ENCODE data around the gene CREG2.

CREG2 gene

DNA sequence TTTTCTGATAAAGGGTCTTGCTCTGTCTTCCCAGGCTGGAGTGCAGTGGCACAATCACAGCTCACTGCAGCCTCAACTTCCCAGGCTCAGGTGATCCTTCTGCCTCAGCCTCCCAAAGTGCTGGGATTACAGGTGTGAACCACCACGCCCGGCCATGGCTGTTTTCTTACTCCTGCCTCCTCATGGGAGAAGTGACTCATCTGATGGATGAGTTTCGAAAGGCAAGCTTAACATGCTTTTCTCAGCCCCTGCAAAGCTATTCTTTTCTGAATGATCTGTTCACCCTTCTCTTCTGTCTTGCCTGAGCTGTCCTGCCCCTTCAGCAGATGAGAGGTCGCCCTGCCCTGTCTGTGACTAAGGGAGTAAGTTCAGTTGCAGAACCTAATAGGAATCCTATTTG lies 929 bp upstream of the CREG2 start:
- H3K9me3 ChIP-seq (ENCODE audit: insufficient read depth, low read depth, low read length) = no peaks in the 10 kb centered on the region
- H3K36me3 ChIP-seq (ENCODE audit: insufficient read depth, low read depth, low read length) = no peaks in the 10 kb centered on the region
- no peak overlapping the region for H3K9ac ChIP-seq (ENCODE audit: low read depth, low read length)
- H3K4me3 ChIP-seq (ENCODE audit: low read length) = no peak overlapping the region
- no peak overlapping the region for H3K27ac ChIP-seq (ENCODE audit: low read length)
- peaks cover 53% of the 10 kb centered on the region for H3K27me3 ChIP-seq (ENCODE audit: insufficient read depth, low read length)
- no peaks in the 10 kb centered on the region for H3K4me1 ChIP-seq (ENCODE audit: insufficient read depth, low read length)

DNA sequence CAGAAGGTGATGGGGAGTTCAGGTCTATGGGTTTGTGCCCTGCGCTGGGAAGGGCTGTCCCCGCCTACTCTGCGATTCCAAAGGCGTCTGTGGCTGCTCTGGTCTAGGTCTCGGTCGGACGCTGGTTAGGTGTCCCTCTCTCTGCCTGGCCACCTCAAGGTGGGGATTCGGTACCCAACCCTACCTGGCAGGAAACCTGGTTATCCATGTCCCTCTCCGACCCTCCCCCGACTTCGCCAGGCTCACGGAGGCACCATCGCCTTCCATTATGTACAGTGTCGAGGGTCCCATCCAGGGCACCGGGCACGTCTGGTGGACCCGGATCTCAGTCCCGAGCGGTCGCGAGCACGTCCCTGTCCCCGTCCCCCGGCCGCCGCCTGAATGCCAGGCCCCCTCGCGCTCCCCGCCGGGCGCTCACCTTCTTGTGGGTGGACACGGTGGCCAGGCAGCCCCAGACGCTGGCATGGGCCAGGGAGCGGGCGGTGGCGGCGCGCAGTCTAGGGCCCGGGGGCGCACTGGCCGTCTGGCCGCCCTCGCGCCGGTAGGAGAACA lies 628 bp downstream of the CREG2 start:
- peaks cover 4% of the 10 kb centered on the region; the same call in 1 of the 2 replicates for H3K4me1 ChIP-seq (ENCODE audit: insufficient read depth, low read length)
- peaks cover 53% of the 10 kb centered on the region for H3K27me3 ChIP-seq (ENCODE audit: insufficient read depth, low read length)
- no peak overlapping the region for H3K9ac ChIP-seq (ENCODE audit: low read depth, low read length)
- peak overlapping the region; percentile 74 for H3K4me3 ChIP-seq (ENCODE audit: low read length)
- no peak overlapping the region for H3K27ac ChIP-seq (ENCODE audit: low read length)
- H3K36me3 ChIP-seq (ENCODE audit: insufficient read depth, low read depth, low read length) = no peaks in the 10 kb centered on the region
- H3K9me3 ChIP-seq (ENCODE audit: insufficient read depth, low read depth, low read length) = no peaks in the 10 kb centered on the region

DNA sequence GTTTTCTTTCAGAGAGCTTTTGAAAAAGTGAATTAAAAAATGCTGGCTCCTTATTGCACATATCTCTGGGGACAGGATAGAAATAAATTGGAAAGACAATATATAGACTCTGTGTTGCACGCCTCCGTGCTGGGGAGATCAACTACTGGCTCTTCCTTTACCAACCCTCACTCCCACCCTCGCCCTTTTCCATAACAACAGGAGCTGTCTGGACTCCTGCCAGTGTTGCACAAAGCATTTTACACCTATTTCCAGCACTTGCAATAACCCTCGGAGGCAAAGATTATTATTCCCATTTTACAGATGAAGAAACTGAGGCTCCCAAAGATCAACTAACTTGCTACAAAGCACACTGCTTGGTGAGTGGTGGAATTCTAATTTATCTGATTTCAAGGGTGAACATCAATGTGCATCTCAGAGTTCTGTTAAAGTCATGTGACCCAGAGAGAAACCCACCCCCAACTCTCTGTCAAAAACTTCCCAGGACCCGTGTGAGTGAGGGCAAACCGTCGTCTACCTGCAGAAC lies 4.2 kb downstream of the CREG2 start:
- Histone ChIP-seq H3K4me3 (ENCODE audit: low read length) (no peak overlapping the region), H3K27me3 (ENCODE audit: insufficient read depth, low read length) (peaks cover 39% of the 10 kb centered on the region), H3K9ac (ENCODE audit: low read depth, low read length) (no peak overlapping the region), H3K9me3 (ENCODE audit: insufficient read depth, low read depth, low read length) (no peaks in the 10 kb centered on the region), H3K4me1 (ENCODE audit: insufficient read depth, low read length) (peaks cover 4% of the 10 kb centered on the region; the same call in 1 of the 2 replicates), H3K27ac (ENCODE audit: low read length) (no peak overlapping the region), H3K36me3 (ENCODE audit: insufficient read depth, low read depth, low read length) (no peaks in the 10 kb centered on the region)

DNA sequence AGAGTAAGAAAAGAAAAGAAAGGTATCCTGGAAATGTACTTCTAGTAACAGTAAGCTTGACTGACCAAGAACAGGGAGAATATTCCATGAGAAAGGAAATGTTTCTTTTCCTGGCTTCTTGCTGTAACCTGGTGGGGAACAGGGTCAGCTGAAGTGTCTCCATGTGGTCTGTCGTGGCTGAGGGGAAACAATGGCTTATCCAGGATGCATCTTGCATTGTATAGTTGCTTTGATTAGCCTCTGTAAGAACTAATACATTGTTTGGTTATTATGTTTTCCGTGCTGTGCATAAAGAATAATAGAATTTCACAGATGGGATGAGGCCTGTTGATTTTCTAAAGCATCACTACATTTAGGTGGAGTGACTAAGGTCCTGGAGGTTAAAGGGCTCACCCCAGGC lies 4.9 kb downstream of the CREG2 start:
- no peaks in the 10 kb centered on the region for H3K36me3 ChIP-seq (ENCODE audit: insufficient read depth, low read depth, low read length)
- H3K4me1 ChIP-seq (ENCODE audit: insufficient read depth, low read length) = peaks cover 4% of the 10 kb centered on the region; the same call in 1 of the 2 replicates
- no peak overlapping the region for H3K27ac ChIP-seq (ENCODE audit: low read length)
- H3K9me3 ChIP-seq (ENCODE audit: insufficient read depth, low read depth, low read length) = no peaks in the 10 kb centered on the region
- no peak overlapping the region for H3K9ac ChIP-seq (ENCODE audit: low read depth, low read length)
- no peak overlapping the region for H3K4me3 ChIP-seq (ENCODE audit: low read length)
- H3K27me3 ChIP-seq (ENCODE audit: insufficient read depth, low read length) = peaks cover 33% of the 10 kb centered on the region

DNA sequence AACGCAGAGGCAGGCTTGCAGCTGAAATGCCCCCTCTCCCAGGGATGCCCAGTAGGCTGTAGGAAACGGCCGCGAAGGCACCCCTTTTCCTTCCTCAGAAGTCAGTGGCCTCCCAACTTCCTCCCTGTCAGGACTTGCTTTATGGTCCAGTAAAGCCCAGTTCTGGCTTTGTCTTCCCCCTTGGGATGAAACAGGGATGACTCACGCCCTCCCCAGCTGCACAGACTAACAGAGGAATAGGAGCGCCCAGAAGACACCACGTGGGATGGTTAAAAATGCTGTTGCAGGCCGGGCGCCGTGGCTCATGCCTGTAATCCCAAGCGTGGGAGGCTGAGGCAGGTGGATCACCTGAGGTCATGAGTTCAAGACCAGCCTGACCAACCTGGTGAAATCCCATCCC lies 6.9 kb downstream of the CREG2 start:
- peaks cover 4% of the 10 kb centered on the region; the same call in 1 of the 2 replicates for H3K4me1 ChIP-seq (ENCODE audit: insufficient read depth, low read length)
- H3K9ac ChIP-seq (ENCODE audit: low read depth, low read length) = no peak overlapping the region
- peaks cover 12% of the 10 kb centered on the region for H3K27me3 ChIP-seq (ENCODE audit: insufficient read depth, low read length)
- no peaks in the 10 kb centered on the region for H3K36me3 ChIP-seq (ENCODE audit: insufficient read depth, low read depth, low read length)
- no peaks in the 10 kb centered on the region for H3K9me3 ChIP-seq (ENCODE audit: insufficient read depth, low read depth, low read length)
- no peak overlapping the region for H3K4me3 ChIP-seq (ENCODE audit: low read length)
- H3K27ac ChIP-seq (ENCODE audit: low read length) = no peak overlapping the region

DNA sequence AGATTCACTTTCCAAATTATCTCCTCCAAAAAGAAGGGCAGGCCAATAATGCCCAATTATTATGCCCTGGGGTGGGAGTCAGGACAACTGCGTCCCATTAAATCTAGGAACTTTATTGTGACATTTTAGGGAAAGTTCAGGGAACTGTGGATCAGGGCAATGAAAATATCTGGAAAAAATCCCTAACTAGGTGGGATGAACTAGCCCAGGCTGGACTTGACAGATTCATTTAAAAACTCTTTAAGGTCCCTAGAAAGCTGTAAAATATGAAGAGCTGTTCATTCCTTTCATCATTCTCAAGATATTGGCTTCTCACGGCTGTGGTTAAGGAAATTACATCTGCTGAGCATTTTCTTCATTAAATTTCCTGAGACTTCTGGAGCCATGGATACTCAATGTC lies 8.2 kb downstream of the CREG2 start:
- Histone ChIP-seq H3K9ac (ENCODE audit: low read depth, low read length) (no peak overlapping the region), H3K27me3 (ENCODE audit: insufficient read depth, low read length) (no peaks in the 10 kb centered on the region), H3K9me3 (ENCODE audit: insufficient read depth, low read depth, low read length) (no peaks in the 10 kb centered on the region), H3K27ac (ENCODE audit: low read length) (no peak overlapping the region), H3K4me3 (ENCODE audit: low read length) (no peak overlapping the region), H3K4me1 (ENCODE audit: insufficient read depth, low read length) (peaks cover 4% of the 10 kb centered on the region; the same call in 1 of the 2 replicates), H3K36me3 (ENCODE audit: insufficient read depth, low read depth, low read length) (no peaks in the 10 kb centered on the region)

DNA sequence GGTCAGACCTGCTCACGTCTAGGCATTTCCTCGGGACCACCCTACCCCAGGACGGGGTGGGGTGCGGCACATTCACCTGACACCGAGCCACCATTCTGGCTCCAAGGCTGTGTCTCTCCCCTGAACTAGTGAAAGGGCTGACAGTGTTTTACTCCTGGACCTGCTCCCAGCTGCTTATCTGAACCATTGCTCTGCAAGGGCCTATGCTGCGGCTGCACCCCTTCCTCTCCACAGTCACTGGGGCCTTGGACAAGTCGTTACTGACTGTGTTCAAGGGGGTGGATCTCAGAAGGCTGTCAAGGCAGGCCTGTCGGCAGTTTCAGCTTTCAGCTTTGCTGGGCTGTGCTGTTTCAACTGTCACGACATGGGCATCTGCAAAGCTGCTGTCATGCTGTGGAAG lies 11.7 kb downstream of the CREG2 start:
- H3K4me1 ChIP-seq (ENCODE audit: insufficient read depth, low read length) = 0 out of 2 replicates have a peak, but pooled peaks cover 3% of the 10 kb centered on the region
- no peaks in the 10 kb centered on the region for H3K9me3 ChIP-seq (ENCODE audit: insufficient read depth, low read depth, low read length)
- no peaks in the 10 kb centered on the region for H3K36me3 ChIP-seq (ENCODE audit: insufficient read depth, low read depth, low read length)
- H3K27ac ChIP-seq (ENCODE audit: low read length) = no peak overlapping the region
- no peaks in the 10 kb centered on the region for H3K27me3 ChIP-seq (ENCODE audit: insufficient read depth, low read length)
- H3K4me3 ChIP-seq (ENCODE audit: low read length) = no peak overlapping the region
- H3K9ac ChIP-seq (ENCODE audit: low read depth, low read length) = no peak overlapping the region

DNA sequence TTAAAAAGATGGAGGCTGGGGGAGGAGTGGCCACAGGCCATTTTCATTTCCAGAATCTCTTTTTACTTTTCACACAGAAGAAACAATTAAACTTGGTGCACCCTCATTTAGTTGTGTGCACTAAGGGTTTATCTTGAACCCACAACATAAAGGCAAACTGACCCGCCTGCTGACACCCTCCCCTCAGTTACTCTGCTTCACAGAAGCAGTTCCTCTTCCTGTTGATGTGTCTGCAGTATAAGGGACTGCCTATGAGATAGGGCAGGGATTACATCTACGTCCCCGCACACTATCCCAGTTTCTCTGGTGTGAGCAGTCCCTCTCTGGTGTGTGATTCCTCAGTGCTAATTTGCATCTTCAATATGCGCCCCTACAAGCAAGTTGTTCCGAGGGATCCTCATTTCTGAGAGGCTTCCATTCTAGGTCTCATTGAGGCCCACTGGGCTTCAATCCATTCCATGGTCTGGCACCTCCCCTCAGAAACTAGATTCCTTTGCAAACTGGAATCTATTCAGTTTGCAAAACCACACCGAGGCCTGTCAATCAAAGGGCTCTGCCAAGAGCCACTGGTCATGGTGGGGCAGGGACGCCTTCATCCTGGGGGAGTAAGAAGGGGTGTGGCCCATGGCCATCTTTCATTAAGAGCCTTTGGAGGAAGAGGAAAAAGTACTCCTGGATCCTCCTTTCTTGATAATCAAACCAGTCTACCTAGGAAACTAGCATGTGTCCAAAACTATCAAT lies 12.3 kb downstream of the CREG2 start:
- no peaks in the 10 kb centered on the region for H3K9me3 ChIP-seq (ENCODE audit: insufficient read depth, low read depth, low read length)
- no peak overlapping the region for H3K4me3 ChIP-seq (ENCODE audit: low read length)
- H3K27me3 ChIP-seq (ENCODE audit: insufficient read depth, low read length) = no peaks in the 10 kb centered on the region
- no peaks in the 10 kb centered on the region for H3K36me3 ChIP-seq (ENCODE audit: insufficient read depth, low read depth, low read length)
- no peak overlapping the region for H3K27ac ChIP-seq (ENCODE audit: low read length)
- H3K4me1 ChIP-seq (ENCODE audit: insufficient read depth, low read length) = 0 out of 2 replicates have a peak, but pooled peaks cover 3% of the 10 kb centered on the region
- H3K9ac ChIP-seq (ENCODE audit: low read depth, low read length) = no peak overlapping the region

DNA sequence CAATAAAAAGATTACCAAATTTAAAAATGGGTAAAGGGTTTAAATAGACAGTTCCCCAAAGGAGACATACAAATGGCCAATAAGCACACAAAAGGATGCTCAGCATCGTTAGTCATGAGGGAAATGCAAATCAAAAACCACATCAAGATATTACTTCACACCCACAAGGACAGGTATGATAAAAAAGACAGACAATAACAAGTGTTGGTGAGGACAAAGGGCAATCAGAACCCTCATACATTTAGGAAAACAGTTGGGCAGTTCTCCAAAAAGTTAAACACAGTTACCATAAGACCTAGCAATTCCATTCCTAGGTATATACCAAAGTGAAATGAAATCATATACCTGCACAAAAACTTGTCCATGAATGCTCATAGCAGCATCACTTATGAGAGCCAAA lies 14.5 kb downstream of the CREG2 start:
- Histone ChIP-seq H3K9me3 (ENCODE audit: insufficient read depth, low read depth, low read length) (no peaks in the 10 kb centered on the region), H3K36me3 (ENCODE audit: insufficient read depth, low read depth, low read length) (no peaks in the 10 kb centered on the region), H3K27me3 (ENCODE audit: insufficient read depth, low read length) (no peaks in the 10 kb centered on the region), H3K9ac (ENCODE audit: low read depth, low read length) (no peak overlapping the region), H3K4me1 (ENCODE audit: insufficient read depth, low read length) (0 out of 2 replicates have a peak, but pooled peaks cover 3% of the 10 kb centered on the region), H3K27ac (ENCODE audit: low read length) (no peak overlapping the region), H3K4me3 (ENCODE audit: low read length) (no peak overlapping the region)

DNA sequence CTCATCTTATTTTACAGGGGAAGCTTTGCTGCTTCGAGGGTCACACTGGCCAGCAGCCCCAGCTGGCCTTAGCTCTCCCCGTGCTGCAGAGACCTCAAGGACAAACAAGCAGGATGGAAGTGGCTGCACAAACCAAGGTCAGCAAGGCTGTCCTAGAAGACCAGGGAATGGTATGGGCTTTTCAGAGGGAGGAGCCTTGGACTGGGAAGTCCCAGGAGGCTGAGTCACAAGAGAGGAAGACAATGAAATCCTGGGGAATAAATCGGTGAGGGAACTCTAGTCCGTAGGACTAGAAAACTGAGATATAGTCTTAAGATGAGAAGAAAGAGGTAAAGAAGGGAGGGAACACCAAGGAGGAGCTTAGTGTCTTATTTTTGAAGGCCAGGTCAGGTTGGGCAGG lies 15.7 kb downstream of the CREG2 start:
- Histone ChIP-seq H3K27me3 (ENCODE audit: insufficient read depth, low read length) (no peaks in the 10 kb centered on the region), H3K4me3 (ENCODE audit: low read length) (no peak overlapping the region), H3K27ac (ENCODE audit: low read length) (no peak overlapping the region), H3K4me1 (ENCODE audit: insufficient read depth, low read length) (0 out of 2 replicates have a peak, but pooled peaks cover 3% of the 10 kb centered on the region), H3K36me3 (ENCODE audit: insufficient read depth, low read depth, low read length) (no peaks in the 10 kb centered on the region), H3K9me3 (ENCODE audit: insufficient read depth, low read depth, low read length) (no peaks in the 10 kb centered on the region), H3K9ac (ENCODE audit: low read depth, low read length) (no peak overlapping the region)

DNA sequence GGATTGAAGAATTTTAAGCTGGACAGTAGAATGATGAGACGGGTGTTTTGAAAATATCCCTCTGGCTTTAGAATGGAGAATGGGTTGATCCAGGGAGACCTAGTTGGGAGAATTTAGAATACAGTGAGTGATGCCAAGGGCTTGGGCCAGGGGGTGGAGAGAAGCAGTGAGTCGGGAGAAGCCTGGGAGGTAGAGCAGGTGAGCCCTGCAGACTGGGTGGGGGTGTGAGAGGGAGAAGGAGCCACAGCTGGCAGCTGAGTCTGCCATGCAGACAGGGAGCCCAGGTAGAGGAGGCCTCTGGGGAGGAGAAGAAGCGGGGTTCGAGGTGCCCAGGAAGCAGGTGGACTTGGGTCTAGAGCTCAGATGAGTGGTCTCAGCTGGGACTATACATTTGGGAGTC lies 18.2 kb downstream of the CREG2 start:
- Histone ChIP-seq H3K27ac (ENCODE audit: low read length) (no peak overlapping the region), H3K4me3 (ENCODE audit: low read length) (no peak overlapping the region), H3K9me3 (ENCODE audit: insufficient read depth, low read depth, low read length) (no peaks in the 10 kb centered on the region), H3K9ac (ENCODE audit: low read depth, low read length) (no peak overlapping the region), H3K27me3 (ENCODE audit: insufficient read depth, low read length) (no peaks in the 10 kb centered on the region), H3K4me1 (ENCODE audit: insufficient read depth, low read length) (0 out of 2 replicates have a peak, but pooled peaks cover 3% of the 10 kb centered on the region), H3K36me3 (ENCODE audit: insufficient read depth, low read depth, low read length) (no peaks in the 10 kb centered on the region)

DNA sequence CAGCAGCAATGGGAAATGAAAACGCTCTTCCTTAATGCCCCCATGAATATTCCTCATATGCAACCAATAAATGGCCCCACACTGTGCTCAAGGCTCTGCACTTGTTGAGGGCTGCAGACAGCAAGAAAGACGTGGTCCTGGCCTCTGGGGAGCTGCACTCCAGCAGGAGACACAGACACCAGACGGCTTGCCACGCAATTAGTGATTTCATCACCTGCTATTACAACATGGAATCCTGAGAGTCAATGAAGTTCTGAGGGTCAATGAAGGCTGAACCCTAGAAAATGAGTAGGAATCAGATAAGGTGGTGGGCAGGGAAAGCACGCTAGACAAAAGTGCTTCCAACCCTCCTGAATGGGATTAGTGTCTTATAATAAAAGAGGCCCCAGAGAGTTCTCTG lies 18.9 kb downstream of the CREG2 start:
- Histone ChIP-seq H3K4me1 (ENCODE audit: insufficient read depth, low read length) (0 out of 2 replicates have a peak, but pooled peaks cover 3% of the 10 kb centered on the region), H3K9ac (ENCODE audit: low read depth, low read length) (no peak overlapping the region), H3K36me3 (ENCODE audit: insufficient read depth, low read depth, low read length) (no peaks in the 10 kb centered on the region), H3K27me3 (ENCODE audit: insufficient read depth, low read length) (no peaks in the 10 kb centered on the region), H3K27ac (ENCODE audit: low read length) (no peak overlapping the region), H3K4me3 (ENCODE audit: low read length) (no peak overlapping the region), H3K9me3 (ENCODE audit: insufficient read depth, low read depth, low read length) (no peaks in the 10 kb centered on the region)
